Stimulated activated CD4-positive, alpha-beta T cell treated with anti-CD3 and anti-CD28 coated beads, Interleukin-15, amount 100 ng/mL, for 48 hours (primary cell): Measurements from ENCODE around the gene ARHGAP26.

ENCODE experiments used
- DNase-seq, 2 donors: peaks; one replicate each; pipeline ENCODE4 v3.0.0-alpha.2; 2020; ENCODE audit warnings: low read depth in 2 of 2

The ARHGAP26 gene

DNA sequence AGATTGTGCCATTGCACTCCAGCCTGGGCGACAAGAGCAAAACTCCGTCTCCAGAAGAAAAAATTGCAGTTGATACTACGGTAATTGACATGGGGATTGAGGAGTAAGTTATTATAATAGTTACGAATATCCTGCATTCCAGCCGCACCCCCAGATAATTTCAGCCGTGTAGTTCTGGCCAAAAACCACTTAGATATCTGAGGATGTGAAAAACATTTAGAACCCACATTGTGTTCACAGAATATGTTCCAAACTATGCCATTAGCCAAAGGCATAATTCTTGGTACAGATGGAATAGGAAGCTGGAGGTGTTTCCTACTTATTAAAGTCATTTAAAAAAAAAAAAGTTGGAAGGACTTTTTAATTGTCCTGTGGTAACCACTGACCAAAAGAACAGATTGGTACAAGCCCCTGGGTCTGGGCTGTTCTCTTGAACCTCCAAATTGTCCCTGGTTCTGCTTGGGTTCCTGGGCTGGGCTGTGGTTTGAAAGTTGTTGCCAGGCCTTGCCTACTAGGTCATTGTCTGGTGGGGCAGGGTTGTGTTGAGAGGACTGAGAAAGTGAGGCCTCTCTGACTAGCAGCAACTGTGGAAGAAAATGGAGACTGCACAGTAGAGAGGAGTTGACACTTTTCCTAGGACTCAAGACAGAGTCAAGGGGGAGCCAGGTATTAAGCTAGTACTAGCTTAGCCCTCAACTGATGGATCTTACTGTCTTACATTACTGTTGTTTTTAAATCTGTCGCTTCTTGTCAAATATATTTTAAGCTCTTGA lies 434.5 kb downstream of the ARHGAP26 start:
- no peak for DNase-seq

DNA sequence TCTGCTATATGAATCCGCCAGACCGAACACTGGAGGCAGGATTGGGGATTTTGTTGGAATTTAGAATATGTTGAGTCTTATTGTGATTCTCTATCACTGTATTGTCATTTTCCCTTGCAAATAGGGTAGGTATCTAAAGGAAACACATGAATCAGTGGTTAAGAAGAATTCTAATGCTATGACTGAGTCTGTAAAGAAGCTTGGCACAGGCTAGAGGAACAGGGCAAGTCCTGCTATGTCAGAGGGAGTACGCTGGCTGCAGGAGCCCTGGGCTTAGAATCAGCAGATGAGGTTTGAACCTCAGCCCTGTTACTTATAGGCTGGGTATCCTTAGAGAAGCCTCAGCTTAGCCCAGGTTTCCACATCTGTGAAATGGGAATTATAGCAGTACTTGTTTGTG lies 435.2 kb downstream of the ARHGAP26 start:
- no peak for DNase-seq

DNA sequence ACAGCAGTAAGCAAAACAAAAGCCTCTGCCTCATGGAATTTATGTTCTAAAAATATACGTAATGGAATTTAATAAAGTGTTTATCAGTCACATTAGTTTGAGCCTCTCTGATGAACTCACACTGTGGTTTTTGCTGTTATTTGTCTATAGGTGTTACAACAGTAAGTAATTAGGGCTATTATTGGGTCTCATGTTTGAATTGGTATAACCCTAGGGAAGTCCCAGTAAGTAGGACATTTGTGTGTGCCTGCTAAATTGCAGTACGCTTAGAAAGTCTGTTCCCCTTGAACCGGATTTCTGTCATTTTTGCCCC lies 435.7 kb downstream of the ARHGAP26 start:
- no peak for DNase-seq

DNA sequence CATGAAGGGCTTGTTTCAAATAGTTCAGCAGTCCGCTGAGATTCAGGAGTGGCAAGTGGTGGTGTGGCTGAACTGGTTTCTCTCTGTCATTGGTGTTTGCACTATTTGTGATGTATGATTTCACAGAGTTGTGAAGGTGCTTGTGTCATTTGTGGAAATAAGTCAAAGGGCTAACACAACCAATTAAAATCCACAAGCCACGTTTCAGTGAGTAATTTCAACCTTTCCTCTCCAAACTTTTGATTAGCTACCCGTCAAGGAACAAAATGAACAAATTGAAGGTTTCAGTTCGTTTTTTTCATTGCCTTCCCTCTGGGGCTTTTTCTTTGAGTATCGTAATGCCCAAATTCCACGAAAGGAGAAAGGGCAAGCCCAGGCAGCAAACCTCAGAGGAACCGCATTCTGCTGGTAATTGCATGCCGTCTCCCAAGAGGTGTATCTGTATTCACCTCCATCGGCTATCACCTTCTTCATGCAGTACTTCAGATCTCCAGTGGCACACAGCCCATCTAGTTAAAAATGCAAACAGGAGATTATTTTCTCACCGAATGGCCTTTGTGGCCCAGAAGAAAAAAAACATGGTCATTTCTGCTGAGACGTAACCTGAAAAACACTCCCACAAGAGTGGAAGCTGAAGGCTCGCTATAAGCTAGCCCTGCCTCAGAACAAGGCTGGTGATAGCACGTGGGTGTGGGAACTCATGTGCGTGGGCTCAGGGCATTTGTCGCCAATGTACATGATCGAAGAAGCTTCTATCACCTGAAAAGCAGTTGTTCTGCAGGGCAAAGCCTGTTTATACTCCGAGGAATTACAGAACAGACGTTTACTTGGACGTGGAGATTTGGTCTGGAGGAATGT lies 436.2 kb downstream of the ARHGAP26 start:
- DNase-seq: no peak

DNA sequence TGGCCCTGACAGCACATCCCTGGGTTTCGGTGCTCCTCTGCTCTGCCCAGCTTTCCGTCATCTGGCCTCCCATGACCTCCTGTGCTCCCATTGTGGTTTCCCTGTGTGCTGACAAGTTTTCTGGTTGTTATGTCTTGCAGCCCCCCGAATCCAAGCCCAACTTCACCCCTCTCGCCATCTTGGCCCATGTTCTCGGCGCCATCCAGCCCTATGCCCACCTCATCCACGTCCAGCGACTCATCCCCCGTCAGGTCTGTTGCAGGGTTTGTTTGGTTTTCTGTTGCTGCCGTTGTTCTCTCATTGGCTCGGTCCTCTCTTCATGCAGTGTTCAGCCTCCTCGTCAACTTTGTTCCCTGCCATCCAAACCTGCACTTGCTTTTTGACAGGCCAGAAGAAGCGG lies 436.9 kb downstream of the ARHGAP26 start:
- DNase-seq: no peak

DNA sequence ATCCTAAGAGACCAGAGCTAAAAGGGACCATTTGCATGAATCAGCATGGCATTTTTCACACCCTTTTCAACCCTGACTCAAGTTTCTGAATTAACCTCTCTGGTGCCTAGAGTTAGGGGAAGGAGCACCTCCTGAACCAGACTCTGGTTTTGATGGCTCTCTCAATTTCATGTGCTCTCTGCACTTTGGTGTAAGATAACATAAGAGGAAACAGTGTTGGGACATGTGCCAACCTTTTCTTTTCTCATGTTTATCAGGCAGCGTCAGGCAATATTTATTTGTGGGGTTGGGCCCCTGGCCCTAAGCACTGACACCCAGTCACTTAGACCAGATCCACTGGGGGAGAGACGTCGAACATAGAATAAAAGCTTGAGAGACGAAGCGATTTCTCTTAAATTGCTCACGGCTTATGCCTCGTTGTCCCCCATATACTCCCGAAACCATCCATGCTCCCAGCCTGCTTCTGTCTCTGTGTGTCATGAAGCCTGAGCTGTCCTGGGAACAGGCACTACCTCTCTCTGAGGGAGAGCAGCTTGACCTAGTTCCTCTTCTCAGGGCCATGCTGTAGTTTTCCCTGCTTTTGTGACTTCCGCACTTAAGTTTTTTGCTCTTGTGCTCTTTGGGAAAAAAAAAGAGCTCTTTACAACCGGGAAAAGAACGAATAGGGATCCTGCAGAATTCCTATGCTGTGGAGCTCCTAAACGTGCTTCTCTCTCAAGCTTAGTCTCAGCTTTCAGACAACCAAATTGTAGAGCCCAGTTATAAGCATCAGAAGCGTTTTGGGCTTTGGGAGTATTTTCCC lies 437.6 kb downstream of the ARHGAP26 start:
- DNase-seq: no peak

DNA sequence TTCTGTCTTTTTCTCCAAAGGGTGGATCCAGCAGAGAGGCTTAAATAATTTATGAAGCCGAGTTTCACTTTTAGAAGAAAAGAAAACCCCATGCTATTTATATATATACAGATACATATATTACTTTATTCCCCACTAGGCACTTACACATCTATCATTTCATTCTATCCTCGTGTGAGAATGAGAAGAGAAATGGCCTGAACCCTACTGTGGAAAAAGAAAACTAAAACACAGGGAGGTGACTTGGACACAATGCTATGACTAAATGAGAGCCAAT lies 438.1 kb downstream of the ARHGAP26 start:
- no peak for DNase-seq

GRCh38 chr5:143208781-143209510 lies 438.8 kb downstream of the ARHGAP26 start:
- DNase-seq: no peak

- no peak for DNase-seq
Observed at GRCh38 chr5:143209881-143210395, 439.8 kb downstream of the ARHGAP26 start.

- no peak for DNase-seq
Observed at GRCh38 chr5:143210576-143210975, 440.4 kb downstream of the ARHGAP26 start.

DNA sequence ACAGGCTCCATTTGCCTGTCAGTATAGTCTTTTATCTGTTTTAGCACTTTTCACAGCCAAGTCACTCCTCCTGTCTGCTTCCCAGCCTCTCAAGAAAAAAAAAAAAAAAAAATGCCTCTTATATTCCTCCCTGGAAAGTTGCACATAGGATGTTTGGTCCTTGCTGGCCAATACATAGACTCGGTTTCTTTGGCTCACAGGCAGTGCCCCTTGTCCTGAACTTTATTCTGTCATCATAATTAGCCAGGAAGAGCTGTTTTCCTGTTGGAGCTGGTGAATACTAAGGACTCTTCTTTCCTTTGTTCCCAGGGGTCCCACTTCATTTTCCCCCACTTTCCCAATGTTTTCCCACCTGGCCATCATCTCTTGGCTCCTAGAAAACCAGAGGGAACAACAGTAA lies 442.1 kb downstream of the ARHGAP26 start:
- DNase-seq: no peak

DNA sequence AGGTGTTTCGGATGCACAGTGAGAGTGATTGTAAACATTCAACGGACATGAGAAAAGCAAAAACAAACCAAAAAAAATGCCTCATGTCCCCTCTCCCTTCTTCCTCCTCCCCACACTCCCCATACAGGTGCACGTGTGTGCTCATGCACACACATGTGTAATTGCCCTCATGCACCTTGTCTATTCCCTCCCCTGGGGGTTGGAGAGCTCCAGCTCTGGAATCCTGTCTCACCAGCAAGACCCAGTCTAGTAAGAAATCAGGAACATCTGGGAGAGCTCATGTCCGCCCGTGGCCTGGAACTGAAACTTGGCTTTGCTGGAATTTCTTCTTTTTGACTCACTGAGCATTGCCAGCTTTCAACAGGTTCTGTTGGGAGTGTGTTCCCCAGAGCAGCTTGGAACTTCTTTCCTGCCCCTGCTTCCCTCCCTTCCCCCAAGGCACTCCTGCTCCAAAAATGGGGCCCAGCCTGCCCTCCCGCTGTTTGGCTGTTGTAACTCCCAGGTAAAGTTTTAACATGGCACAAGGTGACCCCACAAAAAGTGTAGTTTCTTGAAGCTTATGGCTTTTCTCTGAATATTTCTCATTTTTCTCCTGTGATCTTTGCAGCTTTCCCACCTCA lies 443.2 kb downstream of the ARHGAP26 start:
- DNase-seq: no peak

- no peak for DNase-seq
Observed at GRCh38 chr5:143213851-143214363, 443.7 kb downstream of the ARHGAP26 start.

GRCh38 chr5:143214458-143214857 lies 444.3 kb downstream of the ARHGAP26 start:
- DNase-seq: no peak

- DNase-seq: no peak
Observed at GRCh38 chr5:143214890-143215289, 444.7 kb downstream of the ARHGAP26 start.

DNA sequence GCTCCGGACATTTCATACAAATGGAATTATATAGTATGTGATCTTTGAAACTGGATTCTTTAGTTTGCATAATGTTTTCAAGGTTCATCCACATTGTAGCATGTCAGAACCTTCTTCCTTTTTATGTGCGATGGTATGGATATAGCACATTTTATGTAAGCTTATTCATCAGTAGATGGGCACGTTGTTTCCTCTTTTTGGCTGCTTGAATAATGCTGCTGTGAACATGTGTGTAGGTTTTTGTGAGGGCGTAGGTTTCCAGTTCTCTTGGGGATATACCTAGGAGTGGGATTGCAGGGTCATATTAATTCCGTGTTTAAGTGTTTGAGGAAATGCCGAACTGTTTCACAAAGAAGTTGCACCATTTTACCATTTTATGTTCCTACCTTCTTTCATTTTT lies 445.5 kb downstream of the ARHGAP26 start:
- no peak for DNase-seq

DNA sequence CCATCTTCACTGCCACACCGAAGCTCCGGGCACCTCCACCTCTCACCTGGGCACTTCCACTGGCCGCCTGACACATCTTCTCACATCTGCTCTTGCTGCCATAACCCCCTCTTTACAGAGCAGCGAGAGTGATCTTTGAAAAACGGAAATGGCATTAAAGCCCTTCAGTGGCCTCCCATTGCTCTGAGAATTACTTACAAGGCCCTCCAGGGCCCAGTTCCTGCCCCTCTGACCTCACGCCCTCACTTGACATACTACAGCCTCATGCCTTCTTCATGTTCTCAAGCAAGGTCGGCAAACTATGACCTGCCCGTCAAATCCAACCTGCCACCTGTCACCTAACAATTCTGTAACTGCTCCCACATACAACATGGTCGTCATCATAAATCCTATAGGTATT lies 446.0 kb downstream of the ARHGAP26 start:
- DNase-seq: no peak

DNA sequence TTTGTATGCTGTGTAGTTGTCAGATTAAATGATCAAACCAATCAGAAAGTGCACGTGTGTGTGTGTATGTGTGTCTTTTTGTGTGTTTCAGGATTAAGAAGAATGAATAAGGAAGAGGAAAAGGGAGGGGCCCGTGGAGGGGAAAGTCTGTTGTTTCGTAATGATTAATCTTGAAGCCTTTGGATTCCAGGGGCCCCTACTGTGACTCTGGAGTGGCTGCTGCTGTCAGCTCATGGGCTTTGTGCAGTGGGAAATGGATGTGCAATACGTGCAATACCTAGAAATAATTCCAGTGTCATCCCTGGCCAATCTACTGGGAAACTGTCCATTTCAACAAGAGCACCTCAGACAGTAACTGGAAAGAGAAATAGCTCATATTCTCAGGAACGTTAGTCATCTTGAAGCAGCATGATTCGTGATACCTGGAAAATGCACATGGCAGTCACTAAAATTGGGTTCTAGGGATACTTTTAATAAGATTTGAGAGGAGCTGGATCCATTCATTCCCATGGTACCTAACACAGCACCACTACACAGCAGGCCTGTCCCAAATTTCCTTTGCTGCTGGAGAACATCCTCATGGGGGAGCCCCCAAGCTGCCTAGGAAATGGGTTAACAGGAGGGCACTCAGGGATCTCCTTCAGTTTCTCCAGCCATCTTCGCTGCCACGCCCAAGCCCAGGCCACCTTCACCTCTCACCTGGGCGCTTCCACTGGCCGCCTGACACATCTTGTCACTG lies 447.1 kb downstream of the ARHGAP26 start:
- no peak for DNase-seq

DNA sequence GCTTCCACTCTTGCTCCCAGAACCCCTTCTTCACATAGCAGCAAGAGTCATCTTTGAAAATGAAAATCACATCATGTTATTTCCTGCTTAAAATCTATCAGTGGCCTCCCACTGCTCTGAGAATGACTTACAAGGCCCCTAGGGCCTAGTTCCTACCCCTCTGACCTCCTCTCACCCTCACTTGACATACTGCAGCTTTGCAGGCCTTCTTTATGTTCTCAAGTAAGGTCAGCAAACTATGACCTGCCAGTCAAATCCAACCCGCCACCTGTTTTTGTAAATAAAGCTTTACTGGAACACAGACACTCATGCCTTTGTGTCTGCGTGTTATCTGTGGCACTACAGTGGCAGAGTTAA lies 447.6 kb downstream of the ARHGAP26 start:
- DNase-seq: no peak

- no peak for DNase-seq
Observed at GRCh38 chr5:143218517-143219170, 448.5 kb downstream of the ARHGAP26 start.
